ENCODE measurements around the gene MEX3B. TPM values are rescaled to one million over a fixed set of nuclear protein-coding genes. Genes with fewer than 3 reads are reported as not detected.

The MEX3B gene
- total RNA-seq, 1 donor from 2014 or later = 18.7 TPM

DNA sequence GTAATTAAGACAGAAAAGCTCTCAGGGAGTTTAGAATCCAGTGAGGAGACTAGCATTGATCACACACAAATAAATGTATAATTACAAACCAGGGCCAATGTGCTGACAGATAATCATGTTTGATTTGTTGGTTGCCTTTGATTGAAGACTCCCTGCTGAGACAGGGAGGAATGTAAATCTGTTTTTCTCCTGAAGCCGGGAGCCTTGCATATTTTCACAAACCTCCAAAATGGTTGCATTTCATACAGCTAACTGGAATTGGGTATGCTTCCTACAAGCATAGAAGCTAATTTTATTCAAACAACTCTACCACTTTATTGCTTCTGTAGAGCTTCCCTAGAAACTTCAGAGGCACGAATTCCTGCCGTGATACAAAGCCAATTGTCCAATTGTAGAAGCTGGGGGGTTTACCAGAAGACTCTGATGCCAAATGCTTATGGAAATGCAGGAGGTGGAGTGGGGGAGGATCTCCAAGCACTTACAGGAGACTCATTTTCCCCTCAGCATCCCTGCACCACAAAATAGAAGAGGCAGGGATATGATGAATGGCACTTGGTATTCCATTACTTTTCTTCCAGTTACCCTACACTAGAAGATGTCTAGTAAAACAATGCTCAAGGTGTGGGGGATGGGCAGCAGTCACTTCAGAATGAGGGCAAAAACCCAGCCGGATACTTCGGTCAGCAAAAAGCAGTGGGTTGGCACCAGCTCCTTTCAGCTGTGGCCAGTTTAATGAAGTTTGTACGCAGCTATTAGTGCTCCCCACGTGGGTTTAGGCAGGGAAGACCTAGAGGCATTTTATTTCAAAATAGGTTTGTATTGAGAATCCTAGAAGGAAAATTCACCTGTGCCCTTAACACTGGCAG, 11.4 kb upstream of the MEX3B start:
- Mint-ChIP-seq H3K27ac (ENCODE audit: unreplicated experiment) (no peak overlapping the region), H3K4me1 (ENCODE audit: low read depth, unreplicated experiment) (peaks cover 3% of the 10 kb centered on the region), H3K36me3 (ENCODE audit: low read depth, unreplicated experiment) (no peaks in the 10 kb centered on the region), H3K9me3 (ENCODE audit: unreplicated experiment) (no peaks in the 10 kb centered on the region), H3K4me3 (ENCODE audit: unreplicated experiment) (no peak overlapping the region), H3K27me3 (ENCODE audit: low read depth, unreplicated experiment) (peaks cover 57% of the 10 kb centered on the region)
- no peak overlapping the region for H3K27ac ChIP-seq (ENCODE audit: low read depth, low read length)
- H3K4me1 ChIP-seq (ENCODE audit: insufficient read depth, low read length) = no peaks in the 10 kb centered on the region
- H2AFZ ChIP-seq (ENCODE audit: low read depth, low read length) = no peak overlapping the region
- no peaks in the 10 kb centered on the region for H4K20me1 ChIP-seq (ENCODE audit: insufficient read depth, low read length)
- no peak for TF ChIP-seq EZH2 (IDR thresholded peaks at IDR 0.05; ENCODE audit: insufficient read depth, low read length)
- TF ChIP-seq, protein P1, sequence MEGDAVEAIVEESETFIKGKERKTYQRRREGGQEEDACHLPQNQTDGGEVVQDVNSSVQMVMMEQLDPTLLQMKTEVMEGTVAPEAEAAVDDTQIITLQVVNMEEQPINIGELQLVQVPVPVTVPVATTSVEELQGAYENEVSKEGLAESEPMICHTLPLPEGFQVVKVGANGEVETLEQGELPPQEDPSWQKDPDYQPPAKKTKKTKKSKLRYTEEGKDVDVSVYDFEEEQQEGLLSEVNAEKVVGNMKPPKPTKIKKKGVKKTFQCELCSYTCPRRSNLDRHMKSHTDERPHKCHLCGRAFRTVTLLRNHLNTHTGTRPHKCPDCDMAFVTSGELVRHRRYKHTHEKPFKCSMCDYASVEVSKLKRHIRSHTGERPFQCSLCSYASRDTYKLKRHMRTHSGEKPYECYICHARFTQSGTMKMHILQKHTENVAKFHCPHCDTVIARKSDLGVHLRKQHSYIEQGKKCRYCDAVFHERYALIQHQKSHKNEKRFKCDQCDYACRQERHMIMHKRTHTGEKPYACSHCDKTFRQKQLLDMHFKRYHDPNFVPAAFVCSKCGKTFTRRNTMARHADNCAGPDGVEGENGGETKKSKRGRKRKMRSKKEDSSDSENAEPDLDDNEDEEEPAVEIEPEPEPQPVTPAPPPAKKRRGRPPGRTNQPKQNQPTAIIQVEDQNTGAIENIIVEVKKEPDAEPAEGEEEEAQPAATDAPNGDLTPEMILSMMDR (IDR thresholded peaks at IDR 0.05; ENCODE audit: insufficient read depth, low read depth, low read length) = no peak
- H3K9me3 ChIP-seq (ENCODE audit: insufficient read depth, low read depth, low read length) = no peaks in the 10 kb centered on the region
- FAIRE-seq = no peak
- no peaks in the 10 kb centered on the region for H3K36me3 ChIP-seq (ENCODE audit: insufficient read depth, low read length)
- no peak overlapping the region for H3K4me2 ChIP-seq (ENCODE audit: low read length)
- no peaks in the 10 kb centered on the region for H3K79me2 ChIP-seq (ENCODE audit: insufficient read depth, low read length)
- H3K9ac ChIP-seq (ENCODE audit: low read length) = no peak overlapping the region
- no peak overlapping the region for H3K4me3 ChIP-seq (ENCODE audit: insufficient read depth, low read depth, low read length)
- peaks cover 37% of the 10 kb centered on the region for H3K27me3 ChIP-seq (ENCODE audit: insufficient read depth, low read length)
- DNase-seq (ENCODE audit: low read depth) = no peak

DNA sequence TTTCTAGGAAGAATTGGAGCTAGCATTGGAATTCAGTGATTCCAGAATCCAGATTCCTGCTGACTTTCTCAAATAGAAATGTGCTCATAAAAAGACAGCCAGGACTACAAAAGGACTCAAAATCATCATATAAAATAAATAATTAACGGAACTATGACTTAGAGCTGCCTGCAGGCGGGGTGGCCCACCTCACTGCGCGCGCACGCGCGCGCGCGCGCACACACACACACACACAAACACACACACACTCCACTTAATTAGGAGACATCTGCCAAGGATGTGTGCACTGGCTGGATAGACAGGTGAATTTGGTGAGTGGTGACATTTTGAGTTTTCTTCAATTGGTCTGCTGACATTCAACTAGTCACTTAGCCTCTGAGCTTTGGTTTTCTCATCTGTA, 6.9 kb upstream of the MEX3B start:
- H3K36me3 Mint-ChIP-seq (ENCODE audit: low read depth, unreplicated experiment) = no peaks in the 10 kb centered on the region
- H3K9ac ChIP-seq (ENCODE audit: low read length) = no peak overlapping the region
- H3K9me3 ChIP-seq (ENCODE audit: insufficient read depth, low read depth, low read length) = no peaks in the 10 kb centered on the region
- no peaks in the 10 kb centered on the region for H4K20me1 ChIP-seq (ENCODE audit: insufficient read depth, low read length)
- H3K27ac ChIP-seq (ENCODE audit: low read depth, low read length) = no peak overlapping the region
- DNase-seq (ENCODE audit: low read depth) (no peak), FAIRE-seq (no peak)
- no peak overlapping the region for H3K4me3 Mint-ChIP-seq (ENCODE audit: unreplicated experiment)
- H3K9me3 Mint-ChIP-seq (ENCODE audit: unreplicated experiment) = no peaks in the 10 kb centered on the region
- H3K27me3 ChIP-seq (ENCODE audit: insufficient read depth, low read length) = peaks cover 15% of the 10 kb centered on the region
- H3K79me2 ChIP-seq (ENCODE audit: insufficient read depth, low read length) = no peaks in the 10 kb centered on the region
- no peak overlapping the region for H2AFZ ChIP-seq (ENCODE audit: low read depth, low read length)
- no peaks in the 10 kb centered on the region for H3K36me3 ChIP-seq (ENCODE audit: insufficient read depth, low read length)
- no peak overlapping the region for H3K4me2 ChIP-seq (ENCODE audit: low read length)
- no peak for TF ChIP-seq EZH2 (IDR thresholded peaks at IDR 0.05; ENCODE audit: insufficient read depth, low read length)
- TF ChIP-seq, protein P1 (IDR thresholded peaks at IDR 0.05; ENCODE audit: insufficient read depth, low read depth, low read length) = no peak
- H3K4me1 ChIP-seq (ENCODE audit: insufficient read depth, low read length) = peaks cover 3% of the 10 kb centered on the region
- peaks cover 48% of the 10 kb centered on the region for H3K27me3 Mint-ChIP-seq (ENCODE audit: low read depth, unreplicated experiment)
- H3K27ac Mint-ChIP-seq (ENCODE audit: unreplicated experiment) = no peak overlapping the region
- no peak overlapping the region for H3K4me3 ChIP-seq (ENCODE audit: insufficient read depth, low read depth, low read length)
- peaks cover 3% of the 10 kb centered on the region for H3K4me1 Mint-ChIP-seq (ENCODE audit: low read depth, unreplicated experiment)

DNA sequence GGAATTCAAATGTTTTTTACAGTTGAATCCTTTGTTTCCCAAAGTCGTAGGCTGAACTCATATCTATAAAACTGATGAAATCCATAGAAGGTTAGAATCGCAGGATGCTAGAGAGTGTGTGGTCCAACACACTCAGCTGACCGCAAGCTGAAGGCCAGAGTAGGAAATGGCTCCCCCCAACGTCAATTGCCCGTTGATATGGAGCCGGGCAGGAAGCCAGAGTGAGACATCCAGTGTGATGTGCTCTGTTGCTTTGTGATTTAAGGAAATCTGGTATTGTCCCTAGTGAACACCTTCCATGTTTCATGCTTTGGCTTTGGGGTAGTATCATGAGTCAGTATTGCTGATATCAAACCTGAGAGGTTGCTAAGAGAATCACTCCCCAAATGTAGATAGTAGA, 5.8 kb upstream of the MEX3B start:
- H3K27me3 Mint-ChIP-seq (ENCODE audit: low read depth, unreplicated experiment) = peaks cover 40% of the 10 kb centered on the region
- Histone ChIP-seq H3K79me2 (ENCODE audit: insufficient read depth, low read length) (no peaks in the 10 kb centered on the region), H3K9me3 (ENCODE audit: insufficient read depth, low read depth, low read length) (no peaks in the 10 kb centered on the region), H3K27me3 (ENCODE audit: insufficient read depth, low read length) (peaks cover 4% of the 10 kb centered on the region), H3K4me2 (ENCODE audit: low read length) (no peak overlapping the region), H3K4me3 (ENCODE audit: insufficient read depth, low read depth, low read length) (no peak overlapping the region), H2AFZ (ENCODE audit: low read depth, low read length) (no peak overlapping the region), H3K27ac (ENCODE audit: low read depth, low read length) (no peak overlapping the region), H3K4me1 (ENCODE audit: insufficient read depth, low read length) (peaks cover 8% of the 10 kb centered on the region), H3K9ac (ENCODE audit: low read length) (no peak overlapping the region), H3K36me3 (ENCODE audit: insufficient read depth, low read length) (no peaks in the 10 kb centered on the region), H4K20me1 (ENCODE audit: insufficient read depth, low read length) (no peaks in the 10 kb centered on the region)
- H3K36me3 Mint-ChIP-seq (ENCODE audit: low read depth, unreplicated experiment) = no peaks in the 10 kb centered on the region
- H3K4me1 Mint-ChIP-seq (ENCODE audit: low read depth, unreplicated experiment) = no peaks in the 10 kb centered on the region
- no peak for FAIRE-seq
- H3K4me3 Mint-ChIP-seq (ENCODE audit: unreplicated experiment) = no peak overlapping the region
- peak; percentile 30 for DNase-seq (ENCODE audit: low read depth)
- H3K27ac Mint-ChIP-seq (ENCODE audit: unreplicated experiment) = no peak overlapping the region
- no peaks in the 10 kb centered on the region for H3K9me3 Mint-ChIP-seq (ENCODE audit: unreplicated experiment)
- TF ChIP-seq, protein P1 (IDR thresholded peaks at IDR 0.05; ENCODE audit: insufficient read depth, low read depth, low read length) = no peak
- TF ChIP-seq EZH2 (IDR thresholded peaks at IDR 0.05; ENCODE audit: insufficient read depth, low read length) = no peak

Data from astrocyte (in vitro differentiated cells and primary cell).